BLaER1 treated with 17β-estradiol and CSF1 and Interleukin-3, amounts not matched to agents 10 nM and 100 nM (cell line): ENCODE data around the gene OR4D5.

Source experiments
- H3K27ac ChIP-seq, 11 experiments: shearing (Covaris generic); formaldehyde crosslinking; 2 replicates each; pipeline ENCODE4 v1.8.1; 2022
- H3K27me3 ChIP-seq, 11 experiments: shearing (Covaris generic); formaldehyde crosslinking; 2 replicates each; pipeline ENCODE4 v1.8.1; 2022
- H3K36me3 ChIP-seq, 11 experiments: shearing (Covaris generic); formaldehyde crosslinking; 2 replicates each; pipeline ENCODE4 v1.8.1; 2022
- H3K4me1 ChIP-seq, 10 experiments: shearing (Covaris generic); formaldehyde crosslinking; 2 replicates each; pipeline ENCODE4 v1.8.1; 2022
- H3K4me2 ChIP-seq, 11 experiments: shearing (Covaris generic); formaldehyde crosslinking; 2 replicates each; pipeline ENCODE4 v1.8.1; 2022
- H3K4me3 ChIP-seq, 10 experiments: shearing (Covaris generic); formaldehyde crosslinking; 2 replicates each; pipeline ENCODE4 v1.8.1; 2022
- H3K9ac ChIP-seq, 11 experiments: shearing (Covaris generic); formaldehyde crosslinking; 2 replicates each; pipeline ENCODE4 v1.8.1; 2022
- H3K9me3 ChIP-seq, 11 experiments: shearing (Covaris generic); formaldehyde crosslinking; replicated peaks in 1 of 11; 2 replicates each; pipeline ENCODE4 v1.8.1; 2022
- H4K20me1 ChIP-seq, 11 experiments: shearing (Covaris generic); formaldehyde crosslinking; 2 replicates each; pipeline ENCODE4 v1.8.1; 2022
- Cebpa-rat ChIP-seq, 11 experiments: shearing (Covaris generic); IDR thresholded peaks; 2 replicates each; pipeline ENCODE4 v1.8.1; 2022

Gene OR4D5

DNA sequence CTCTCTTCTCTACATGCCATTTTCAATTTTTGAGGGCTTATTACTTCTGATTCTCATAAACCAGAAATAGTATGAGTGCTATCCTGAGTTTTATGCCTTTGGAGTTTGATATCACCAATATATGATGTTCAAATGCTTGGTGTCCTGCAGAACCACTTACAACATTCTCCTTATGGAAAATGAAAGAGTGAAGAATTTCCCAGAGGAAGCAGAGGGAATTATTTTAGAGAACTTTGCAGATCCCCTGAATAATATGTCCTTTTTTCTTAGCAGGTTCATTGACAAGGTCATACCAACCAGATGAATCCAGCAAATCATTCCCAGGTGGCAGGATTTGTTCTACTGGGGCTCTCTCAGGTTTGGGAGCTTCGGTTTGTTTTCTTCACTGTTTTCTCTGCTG, at the start of gene OR4D5:
TSS of gene OR4D5 (plus strand) at position 301 of the 400 bp plus-strand sequence. CDS start at position 301, 0 bp downstream.
- no peak within 1 kb of the TSS for H3K4me3 ChIP-seq
- H3K36me3 ChIP-seq, result no peaks in the 10 kb centered on the region
- H3K27ac ChIP-seq, result no peak within 1 kb of the TSS
- no peak within 1 kb of the TSS for H3K9ac ChIP-seq
- TF ChIP-seq Cebpa-rat (IDR thresholded peaks at IDR 0.05), result no peak
- no peaks in the 10 kb centered on the region for H3K27me3 ChIP-seq
- no peaks in the 10 kb centered on the region for H3K9me3 ChIP-seq
- H3K4me1 ChIP-seq, result no peaks in the 10 kb centered on the region
- H4K20me1 ChIP-seq, result no peaks in the 10 kb centered on the region
- H3K4me2 ChIP-seq, result no peak within 1 kb of the TSS

DNA sequence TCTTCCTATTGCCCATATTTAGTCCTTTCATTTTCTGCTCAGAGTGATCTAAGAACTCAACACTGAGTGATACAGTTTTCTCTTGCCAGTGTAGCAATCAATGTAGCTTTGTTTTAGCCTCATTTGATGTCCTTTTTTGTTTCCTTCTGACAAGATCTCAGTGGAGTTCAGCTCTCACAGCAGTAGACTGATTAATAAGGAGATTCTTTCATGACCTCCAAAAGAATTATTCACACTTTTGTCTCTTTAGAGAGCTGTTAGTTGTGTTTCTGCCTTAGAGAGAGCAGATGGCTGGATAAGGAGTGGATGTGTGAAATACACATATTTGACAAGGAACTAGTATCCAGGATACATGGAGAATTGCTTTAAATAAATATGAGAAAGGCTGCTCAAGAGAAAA, 47.4 kb upstream of the OR4D5 start:
- no peaks in the 10 kb centered on the region for H4K20me1 ChIP-seq
- no peaks in the 10 kb centered on the region for H3K9me3 ChIP-seq
- H3K4me2 ChIP-seq, result no peak overlapping the region
- no peaks in the 10 kb centered on the region for H3K36me3 ChIP-seq
- H3K27ac ChIP-seq, result no peak overlapping the region
- H3K4me1 ChIP-seq, result no peaks in the 10 kb centered on the region
- H3K9ac ChIP-seq, result no peak overlapping the region
- H3K4me3 ChIP-seq, result no peak overlapping the region
- no peak for TF ChIP-seq Cebpa-rat (IDR thresholded peaks at IDR 0.05)
- no peaks in the 10 kb centered on the region for H3K27me3 ChIP-seq

DNA sequence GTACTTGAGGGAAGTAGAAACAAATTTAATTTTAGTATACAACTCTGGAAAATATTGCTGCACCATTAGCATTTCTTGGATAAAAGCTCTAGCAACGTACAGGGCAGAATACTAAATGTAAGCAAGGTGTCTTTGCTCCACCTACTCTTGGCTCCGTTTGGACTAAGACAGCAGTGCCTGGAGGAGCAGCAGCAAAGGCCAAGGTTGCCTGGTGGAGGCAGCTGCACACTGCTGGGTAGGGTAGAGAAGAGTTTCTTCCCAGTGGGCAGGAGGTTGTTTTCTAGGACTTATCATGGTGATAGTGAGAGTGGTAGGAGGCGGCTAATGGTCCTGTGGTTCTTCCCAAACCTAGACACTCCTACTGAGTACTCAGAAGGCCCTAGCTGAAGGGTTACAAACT, 39.6 kb upstream of the OR4D5 start:
- H3K36me3 ChIP-seq, result no peaks in the 10 kb centered on the region
- H3K9ac ChIP-seq, result no peak overlapping the region
- no peaks in the 10 kb centered on the region for H3K27me3 ChIP-seq
- no peak for TF ChIP-seq Cebpa-rat (IDR thresholded peaks at IDR 0.05)
- H4K20me1 ChIP-seq, result no peaks in the 10 kb centered on the region
- no peak overlapping the region for H3K4me2 ChIP-seq
- no peaks in the 10 kb centered on the region for H3K9me3 ChIP-seq
- no peaks in the 10 kb centered on the region for H3K4me1 ChIP-seq
- H3K4me3 ChIP-seq, result no peak overlapping the region
- H3K27ac ChIP-seq, result no peak overlapping the region

GRCh38 chr11:123901867-123902266, 37.5 kb upstream of the OR4D5 start, which contains the start of gene OR8D4:
TSS of gene OR8D4 (plus strand) at chr11:123902167. CDS start at chr11:123906432, 4,265 bp downstream.
- no peaks in the 10 kb centered on the region for H3K9me3 ChIP-seq
- H3K9ac ChIP-seq, result no peak within 1 kb of the TSS
- no peak for TF ChIP-seq Cebpa-rat (IDR thresholded peaks at IDR 0.05)
- no peak within 1 kb of the TSS for H3K4me3 ChIP-seq
- H3K4me2 ChIP-seq, result no peak within 1 kb of the TSS
- H3K4me1 ChIP-seq, result no peaks in the 10 kb centered on the region
- no peaks in the 10 kb centered on the region for H3K27me3 ChIP-seq
- no peaks in the 10 kb centered on the region for H3K36me3 ChIP-seq
- H3K27ac ChIP-seq, result no peak within 1 kb of the TSS
- H4K20me1 ChIP-seq, result no peaks in the 10 kb centered on the region

- Histone ChIP-seq H3K9ac (no peak overlapping the region), H3K4me2 (no peak overlapping the region), H3K4me3 (no peak overlapping the region), H3K36me3 (no peaks in the 10 kb centered on the region), H3K27ac (no peak overlapping the region), H3K27me3 (no peaks in the 10 kb centered on the region), H3K4me1 (no peaks in the 10 kb centered on the region), H3K9me3 (no peaks in the 10 kb centered on the region), H4K20me1 (no peaks in the 10 kb centered on the region)
- TF ChIP-seq Cebpa-rat (IDR thresholded peaks at IDR 0.05), result no peak
Observed at GRCh38 chr11:123903932-123904331, 35.5 kb upstream of the OR4D5 start.

DNA sequence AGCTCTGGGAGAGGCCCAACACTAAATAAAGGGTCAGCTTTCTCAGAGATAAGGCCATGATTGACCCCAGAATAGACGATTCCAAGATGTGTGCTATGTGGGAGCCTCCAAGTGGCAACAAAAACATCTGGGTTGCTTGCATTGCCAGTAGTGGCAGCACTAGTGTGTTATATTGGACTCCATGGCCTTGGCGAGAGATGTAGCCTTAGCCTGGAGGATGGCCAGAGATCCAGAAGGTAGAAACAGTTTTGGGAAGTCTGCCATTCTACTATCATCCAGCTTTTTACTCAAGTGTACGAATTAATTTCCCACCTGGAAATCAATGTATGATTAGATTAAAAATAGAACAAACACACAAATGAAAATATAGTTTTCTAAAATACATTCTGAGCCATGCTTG, 34.5 kb upstream of the OR4D5 start:
- H3K4me3 ChIP-seq, result no peak overlapping the region
- H3K4me2 ChIP-seq, result no peak overlapping the region
- no peaks in the 10 kb centered on the region for H3K36me3 ChIP-seq
- H4K20me1 ChIP-seq, result no peaks in the 10 kb centered on the region
- no peaks in the 10 kb centered on the region for H3K4me1 ChIP-seq
- H3K27ac ChIP-seq, result no peak overlapping the region
- TF ChIP-seq Cebpa-rat (IDR thresholded peaks at IDR 0.05), result no peak
- H3K9me3 ChIP-seq, result no peaks in the 10 kb centered on the region
- H3K27me3 ChIP-seq, result no peaks in the 10 kb centered on the region
- H3K9ac ChIP-seq, result no peak overlapping the region

GRCh38 chr11:123905826-123906225, 33.6 kb upstream of the OR4D5 start:
- no peak for TF ChIP-seq Cebpa-rat (IDR thresholded peaks at IDR 0.05)
- peaks cover 0 to under 1% (median 0%) of the 10 kb centered on the region in 11 experiments; a peak in 1 of 22 replicates for H3K9me3 ChIP-seq
- no peaks in the 10 kb centered on the region for H4K20me1 ChIP-seq
- H3K4me1 ChIP-seq, result no peaks in the 10 kb centered on the region
- no peak overlapping the region for H3K27ac ChIP-seq
- H3K4me3 ChIP-seq, result no peak overlapping the region
- no peaks in the 10 kb centered on the region for H3K27me3 ChIP-seq
- H3K4me2 ChIP-seq, result no peak overlapping the region
- H3K36me3 ChIP-seq, result no peaks in the 10 kb centered on the region
- H3K9ac ChIP-seq, result no peak overlapping the region

DNA sequence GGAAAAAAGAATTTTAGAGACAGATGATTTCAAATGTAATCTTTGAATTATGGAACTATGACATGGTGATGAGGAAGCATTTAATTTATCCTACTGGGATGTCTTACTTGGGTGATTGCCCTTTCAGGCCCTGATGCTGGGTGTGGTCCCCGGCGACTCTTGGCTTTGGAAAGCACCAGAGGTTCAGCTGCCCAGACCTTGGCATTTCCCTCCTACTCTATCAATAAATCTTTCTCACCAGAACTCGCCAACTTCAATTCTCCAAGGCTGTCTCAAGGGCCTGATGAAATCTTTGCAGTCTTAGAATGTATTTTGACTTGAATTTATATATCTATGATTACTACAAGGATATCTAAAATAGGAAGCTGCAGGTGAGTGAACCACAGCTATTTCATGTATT, 18.5 kb upstream of the OR4D5 start:
- Histone ChIP-seq H3K36me3 (no peaks in the 10 kb centered on the region), H3K4me3 (no peak overlapping the region), H3K4me2 (no peak overlapping the region), H3K9ac (no peak overlapping the region), H3K27ac (no peak overlapping the region), H3K9me3 (no peaks in the 10 kb centered on the region), H3K4me1 (no peaks in the 10 kb centered on the region), H4K20me1 (no peaks in the 10 kb centered on the region), H3K27me3 (no peaks in the 10 kb centered on the region)
- TF ChIP-seq Cebpa-rat (IDR thresholded peaks at IDR 0.05), result no peak

GRCh38 chr11:123924027-123924426, 15.4 kb upstream of the OR4D5 start:
- H3K36me3 ChIP-seq, result no peaks in the 10 kb centered on the region
- H3K27me3 ChIP-seq, result no peaks in the 10 kb centered on the region
- H3K27ac ChIP-seq, result no peak overlapping the region
- no peak for TF ChIP-seq Cebpa-rat (IDR thresholded peaks at IDR 0.05)
- no peaks in the 10 kb centered on the region for H4K20me1 ChIP-seq
- H3K4me1 ChIP-seq, result no peaks in the 10 kb centered on the region
- H3K4me2 ChIP-seq, result no peak overlapping the region
- no peaks in the 10 kb centered on the region for H3K9me3 ChIP-seq
- H3K4me3 ChIP-seq, result no peak overlapping the region
- no peak overlapping the region for H3K9ac ChIP-seq

DNA sequence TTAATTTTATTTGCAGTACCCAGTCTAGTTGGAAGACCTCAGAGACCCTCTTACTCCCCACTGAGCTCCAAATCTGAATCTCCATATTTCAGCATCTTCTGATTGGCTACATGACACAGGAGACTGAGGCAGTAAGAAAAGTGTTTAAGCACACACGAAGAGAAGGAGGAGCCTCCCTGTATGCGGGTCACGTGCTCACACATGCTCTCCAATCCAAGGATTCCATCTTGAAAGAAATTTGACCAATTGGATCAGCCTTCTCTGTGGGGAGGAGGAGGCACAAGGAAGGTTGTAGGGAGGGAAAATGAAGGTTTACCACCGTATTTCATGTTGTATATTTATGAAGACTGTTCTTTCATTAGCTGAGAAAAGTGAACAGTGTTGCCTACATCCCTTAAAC, 3.0 kb downstream of the OR4D5 start:
- Histone ChIP-seq H3K36me3 (no peaks in the 10 kb centered on the region), H4K20me1 (no peaks in the 10 kb centered on the region), H3K27ac (no peak overlapping the region), H3K9ac (no peak overlapping the region), H3K27me3 (no peaks in the 10 kb centered on the region), H3K9me3 (no peaks in the 10 kb centered on the region), H3K4me1 (no peaks in the 10 kb centered on the region), H3K4me2 (no peak overlapping the region), H3K4me3 (no peak overlapping the region)
- no peak for TF ChIP-seq Cebpa-rat (IDR thresholded peaks at IDR 0.05)

DNA sequence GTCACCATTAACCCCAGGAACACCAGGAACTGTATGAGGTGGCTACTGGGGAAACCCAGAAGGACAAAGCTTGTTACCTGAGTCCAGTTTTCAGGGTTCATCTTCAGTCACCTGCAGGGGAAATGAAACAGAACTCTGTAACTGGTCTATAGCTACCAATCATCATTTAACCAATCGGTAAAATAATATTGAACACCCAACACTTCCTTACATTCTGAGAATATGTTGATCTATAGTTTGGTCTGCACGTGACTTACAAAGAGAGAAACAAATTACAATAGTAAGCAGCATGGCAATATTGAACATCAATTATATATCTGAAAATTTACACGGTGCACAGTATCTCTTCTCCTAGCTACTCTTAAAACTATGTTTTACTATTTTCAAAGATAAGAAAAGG, 4.3 kb downstream of the OR4D5 start, which contains the start of gene OR6T1:
TSS of gene OR6T1 (minus strand) at position 101 of the 400 bp plus-strand sequence. CDS start at position 101, 0 bp downstream.
- H3K9ac ChIP-seq, result no peak within 1 kb of the TSS
- H3K4me3 ChIP-seq, result no peak within 1 kb of the TSS

More for the DNA sequence above, 4.3 kb downstream of the OR4D5 start, which contains the start of gene OR6T1:
- H3K9me3 ChIP-seq, result no peaks in the 10 kb centered on the region
- TF ChIP-seq Cebpa-rat (IDR thresholded peaks at IDR 0.05), result no peak
- no peaks in the 10 kb centered on the region for H3K36me3 ChIP-seq
- H3K4me2 ChIP-seq, result no peak within 1 kb of the TSS
- no peak within 1 kb of the TSS for H3K27ac ChIP-seq
- H4K20me1 ChIP-seq, result no peaks in the 10 kb centered on the region
- H3K27me3 ChIP-seq, result no peaks in the 10 kb centered on the region
- H3K4me1 ChIP-seq, result no peaks in the 10 kb centered on the region
